ENCODE data around the gene TFAM. TPM values are rescaled to one million over a fixed set of nuclear protein-coding genes. Genes with fewer than 3 reads are reported as not detected.

Gene TFAM
- 15.5 and 19.1 TPM in 2 replicates for total RNA-seq

GRCh38 chr10:58384999-58385783 is at the start of gene TFAM:
TSS of gene TFAM (plus strand) at chr10:58385410. CDS start at chr10:58385548, 138 bp downstream.

Other genes starting within 250 kb of the TFAM start
- 1.9 and 5.5 TPM in 2 replicates for gene IPMK, start 117.5 kb upstream of the TFAM start, total RNA-seq
- 13.2 and 15.8 TPM in 2 replicates for gene CISD1, start 116.2 kb upstream of the TFAM start, total RNA-seq
- gene UBE2D1, start 50.4 kb upstream of the TFAM start, total RNA-seq: 5.8 and 8.5 TPM in 2 replicates
- 74.9 and 78.8 TPM in 2 replicates for gene BICC1, start 127.5 kb downstream of the TFAM start, total RNA-seq